Duodenal mucosa (tissue), 2 donors: ENCODE measurements around the gene CACNA1S.

Experiments used
- H3K27ac ChIP-seq: one replicate; pipeline ENCODE4 v1.7.0; 2013; ENCODE audit warnings: low read depth, low read length
- H3K27me3 ChIP-seq, 2 donors: one replicate each; pipeline ENCODE4 v1.7.0; 2013; ENCODE audit warnings: low read length in 2 of 2, control low read depth in 1 of 2; ENCODE audit not compliant: insufficient read depth in 2 of 2, control insufficient read depth in 1 of 2
- H3K36me3 ChIP-seq, 2 donors: one replicate each; pipeline ENCODE4 v1.7.0; 2013; ENCODE audit warnings: low read length in 2 of 2, control low read depth in 1 of 2; ENCODE audit not compliant: insufficient read depth in 2 of 2, control insufficient read depth in 1 of 2
- H3K4me1 ChIP-seq, 2 donors: one replicate each; pipeline ENCODE4 v1.7.0; 2013; ENCODE audit warnings: low read length in 2 of 2, control low read depth in 1 of 2; ENCODE audit not compliant: insufficient read depth in 2 of 2, control insufficient read depth in 1 of 2
- H3K4me3 ChIP-seq, 2 donors: one replicate each; pipeline ENCODE4 v1.7.0; 2013; ENCODE audit warnings: low read length in 2 of 2, low read depth in 1 of 2
- H3K9ac ChIP-seq, 2 donors: one replicate each; pipeline ENCODE4 v1.7.0; 2013; ENCODE audit warnings: low read length in 2 of 2, low read depth in 1 of 2
- H3K9me3 ChIP-seq, 2 donors: one replicate each; pipeline ENCODE4 v1.7.0; 2013; ENCODE audit warnings: low read length in 2 of 2, control low read depth in 1 of 2; ENCODE audit not compliant: control insufficient read depth in 1 of 2

Gene CACNA1S

DNA sequence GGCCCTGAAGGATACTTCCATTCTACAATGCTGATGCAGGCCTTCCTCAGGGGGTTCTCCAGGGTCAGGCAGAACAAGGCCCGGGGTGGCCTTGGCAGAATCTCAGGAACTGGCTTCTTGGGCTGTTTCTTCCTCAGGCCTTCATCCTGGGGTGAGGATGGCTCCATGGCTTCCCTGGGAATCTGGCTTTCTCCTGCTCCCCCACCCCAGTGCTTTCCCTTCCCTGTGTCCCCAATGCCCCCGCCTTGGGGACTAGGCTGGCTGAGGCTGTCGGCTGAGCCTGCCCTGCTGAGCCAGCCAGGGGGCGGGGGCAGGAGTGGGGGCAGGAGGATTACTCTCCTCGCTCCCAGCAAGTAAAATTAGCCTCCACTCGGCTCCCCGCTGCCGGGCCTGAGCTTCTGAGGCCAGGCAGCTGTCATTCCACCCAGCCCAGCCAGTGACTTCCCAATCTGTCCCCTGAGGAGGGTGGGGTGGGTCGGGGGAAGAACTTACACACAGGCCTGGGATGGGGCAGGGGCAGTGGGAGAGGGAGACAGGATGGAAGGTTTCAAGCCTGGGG, at the start of gene CACNA1S:
CACNA1S (minus strand) TSS at position 254 of the 559 bp plus-strand sequence; CDS start at position 167, 87 bp downstream.
- Histone ChIP-seq H3K27ac (no peak within 1 kb of the TSS), H3K9ac (no peak within 1 kb of the TSS), H3K27me3 (peaks cover 0 to 5% of the 10 kb centered on the region in 2 donors), H3K9me3 (no peaks in the 10 kb centered on the region), H3K36me3 (no peaks in the 10 kb centered on the region), H3K4me3 (no peak within 1 kb of the TSS), H3K4me1 (peaks cover 0 to 10% of the 10 kb centered on the region in 2 donors)

DNA sequence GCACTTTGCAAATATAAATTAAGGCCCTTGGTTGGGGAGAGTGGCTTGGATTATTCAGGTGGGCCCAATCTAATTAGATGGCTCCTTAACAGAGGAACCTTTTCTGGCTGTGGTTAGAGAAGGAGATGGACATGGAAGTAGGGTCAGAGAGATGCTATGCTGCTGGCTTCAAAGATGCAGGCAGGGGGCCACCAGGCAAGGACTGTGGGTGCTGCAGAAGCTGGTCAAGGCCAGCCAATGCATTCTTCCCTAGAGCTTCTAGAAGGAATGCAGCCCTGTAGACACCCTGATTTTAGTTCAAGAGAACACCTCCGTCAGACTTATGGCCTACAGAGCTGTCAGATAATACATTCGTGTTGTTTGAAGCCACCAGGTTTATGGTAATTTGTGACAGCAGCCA, 45.7 kb upstream of the CACNA1S start:
- Histone ChIP-seq H3K27me3 (no peaks in the 10 kb centered on the region), H3K9ac (no peak overlapping the region), H3K9me3 (no peaks in the 10 kb centered on the region), H3K4me3 (no peak overlapping the region), H3K27ac (no peak overlapping the region), H3K4me1 (peaks cover 11 to 13% of the 10 kb centered on the region in 2 donors), H3K36me3 (no peaks in the 10 kb centered on the region)

DNA sequence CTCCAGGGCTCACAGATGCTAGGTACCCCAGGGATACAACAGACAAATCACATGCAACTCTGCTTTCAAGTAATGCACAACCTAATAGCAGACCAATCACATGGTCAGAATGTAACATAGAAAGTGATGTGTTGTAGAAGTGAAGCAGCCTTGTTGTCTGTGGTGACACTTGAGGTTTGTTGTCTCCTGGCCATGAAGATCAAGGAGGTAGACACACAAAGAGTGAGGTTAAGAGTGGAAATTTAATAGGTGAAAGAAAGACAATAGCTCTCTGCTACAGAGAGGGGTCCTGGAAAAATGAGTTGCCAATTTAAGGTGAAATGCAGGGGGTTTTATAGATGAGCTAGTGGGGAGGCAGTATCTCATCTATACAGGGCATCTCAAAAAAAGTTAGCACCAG, 44.6 kb upstream of the CACNA1S start:
- H3K4me3 ChIP-seq: no peak overlapping the region
- H3K27ac ChIP-seq: no peak overlapping the region
- no peaks in the 10 kb centered on the region for H3K9me3 ChIP-seq
- no peaks in the 10 kb centered on the region for H3K36me3 ChIP-seq
- no peak overlapping the region for H3K9ac ChIP-seq
- peaks cover 11 to 13% of the 10 kb centered on the region in 2 donors for H3K4me1 ChIP-seq
- H3K27me3 ChIP-seq: no peaks in the 10 kb centered on the region

DNA sequence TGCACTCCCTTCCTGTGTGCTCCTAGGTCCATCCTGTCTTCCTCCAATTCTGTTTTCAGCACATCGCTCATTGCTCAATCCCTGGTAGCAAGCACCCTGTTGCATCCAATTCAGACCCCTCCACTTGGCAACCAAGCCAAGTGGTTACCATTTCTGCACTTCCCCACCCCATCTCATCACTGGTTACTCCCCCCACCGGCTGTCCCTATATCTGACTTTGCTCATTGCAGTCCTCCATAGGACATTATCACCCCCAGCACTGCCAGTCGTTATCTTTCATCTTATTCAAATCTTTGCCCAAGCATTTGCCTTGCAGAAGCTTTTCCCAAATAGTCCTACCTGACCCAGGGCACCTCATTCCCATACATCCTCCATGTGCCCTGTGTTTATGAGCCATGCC, 44.1 kb upstream of the CACNA1S start:
- Histone ChIP-seq H3K4me1 (peaks cover 11 to 13% of the 10 kb centered on the region in 2 donors), H3K27me3 (no peaks in the 10 kb centered on the region), H3K9me3 (no peaks in the 10 kb centered on the region), H3K36me3 (no peaks in the 10 kb centered on the region), H3K9ac (no peak overlapping the region), H3K27ac (no peak overlapping the region), H3K4me3 (no peak overlapping the region)

DNA sequence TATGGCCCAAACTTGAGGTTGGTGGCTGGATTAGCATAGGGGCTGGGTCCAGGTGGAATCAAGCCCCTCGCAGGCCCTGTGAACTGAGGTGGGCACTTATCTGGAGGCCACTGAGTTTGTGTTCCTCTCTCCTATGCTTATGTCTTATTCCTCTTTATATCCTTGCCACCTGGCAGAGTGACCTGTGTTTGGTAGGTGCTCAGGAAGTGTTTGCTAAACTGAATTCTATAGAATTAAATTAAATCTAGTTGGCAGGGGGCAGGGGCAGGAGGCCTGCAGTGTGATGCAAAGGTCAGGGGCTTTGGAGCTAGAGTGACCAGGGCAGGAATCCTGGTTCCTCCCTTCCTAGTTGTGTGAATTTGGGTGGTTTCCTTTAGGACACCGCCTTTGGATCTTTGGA, 43.1 kb upstream of the CACNA1S start:
- no peaks in the 10 kb centered on the region for H3K9me3 ChIP-seq
- no peak overlapping the region for H3K9ac ChIP-seq
- peaks cover 0 to 4% of the 10 kb centered on the region in 2 donors for H3K36me3 ChIP-seq
- H3K27ac ChIP-seq: no peak overlapping the region
- no peak overlapping the region for H3K4me3 ChIP-seq
- no peaks in the 10 kb centered on the region for H3K27me3 ChIP-seq
- peaks cover 13 to 17% of the 10 kb centered on the region in 2 donors for H3K4me1 ChIP-seq

DNA sequence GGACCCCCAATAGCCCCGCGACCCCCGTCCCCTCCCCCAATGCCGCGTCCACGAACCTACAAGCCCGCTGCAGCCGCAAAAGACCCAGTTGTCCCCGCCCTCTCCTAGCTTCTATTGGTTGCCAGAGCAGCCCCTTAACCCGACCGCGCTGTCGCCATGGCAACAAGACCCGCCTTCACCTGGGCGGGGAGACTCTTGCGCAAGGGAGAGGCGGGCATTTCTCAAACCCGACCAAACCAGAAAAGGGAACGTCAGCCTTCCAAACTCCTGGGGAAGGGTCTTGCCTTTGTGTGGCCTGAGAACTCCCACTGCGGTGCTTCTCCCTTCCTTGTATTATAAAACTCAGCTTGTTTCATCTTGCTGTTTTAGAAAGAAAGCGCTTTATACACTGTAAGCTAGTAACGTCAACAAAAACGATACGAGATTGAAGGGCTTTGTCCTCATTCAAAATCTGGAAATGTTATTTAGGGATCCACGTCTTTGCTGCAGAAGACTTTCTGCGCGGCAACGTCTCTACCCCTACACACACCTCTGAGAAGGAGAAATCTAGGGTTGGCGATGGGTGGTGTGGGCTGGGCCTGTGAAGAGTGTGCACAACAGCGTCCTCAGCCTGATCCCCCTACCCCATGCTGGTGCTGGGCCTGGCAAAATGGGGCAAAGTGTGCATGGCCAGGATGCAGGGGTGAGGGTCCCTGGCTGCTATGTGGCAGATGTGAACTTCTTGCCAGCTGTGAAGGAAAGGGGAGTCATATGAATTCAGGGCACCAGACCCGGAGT, 42.4 kb upstream of the CACNA1S start, which contains the start of gene TMEM9:
TMEM9 (minus strand) TSS at position 86 of the 777 bp plus-strand sequence. CDS start 551 bp downstream, outside the sequence.
- H3K36me3 ChIP-seq: peaks cover 0 to 9% of the 10 kb centered on the region in 2 donors
- peaks cover 13 to 17% of the 10 kb centered on the region in 2 donors for H3K4me1 ChIP-seq
- no peak within 1 kb of the TSS for H3K27ac ChIP-seq
- peak within 1 kb of the TSS; percentile 54 to 70 for H3K9ac ChIP-seq
- peak within 1 kb of the TSS; percentile 83 for H3K4me3 ChIP-seq
- no peaks in the 10 kb centered on the region for H3K27me3 ChIP-seq
- H3K9me3 ChIP-seq: no peaks in the 10 kb centered on the region

DNA sequence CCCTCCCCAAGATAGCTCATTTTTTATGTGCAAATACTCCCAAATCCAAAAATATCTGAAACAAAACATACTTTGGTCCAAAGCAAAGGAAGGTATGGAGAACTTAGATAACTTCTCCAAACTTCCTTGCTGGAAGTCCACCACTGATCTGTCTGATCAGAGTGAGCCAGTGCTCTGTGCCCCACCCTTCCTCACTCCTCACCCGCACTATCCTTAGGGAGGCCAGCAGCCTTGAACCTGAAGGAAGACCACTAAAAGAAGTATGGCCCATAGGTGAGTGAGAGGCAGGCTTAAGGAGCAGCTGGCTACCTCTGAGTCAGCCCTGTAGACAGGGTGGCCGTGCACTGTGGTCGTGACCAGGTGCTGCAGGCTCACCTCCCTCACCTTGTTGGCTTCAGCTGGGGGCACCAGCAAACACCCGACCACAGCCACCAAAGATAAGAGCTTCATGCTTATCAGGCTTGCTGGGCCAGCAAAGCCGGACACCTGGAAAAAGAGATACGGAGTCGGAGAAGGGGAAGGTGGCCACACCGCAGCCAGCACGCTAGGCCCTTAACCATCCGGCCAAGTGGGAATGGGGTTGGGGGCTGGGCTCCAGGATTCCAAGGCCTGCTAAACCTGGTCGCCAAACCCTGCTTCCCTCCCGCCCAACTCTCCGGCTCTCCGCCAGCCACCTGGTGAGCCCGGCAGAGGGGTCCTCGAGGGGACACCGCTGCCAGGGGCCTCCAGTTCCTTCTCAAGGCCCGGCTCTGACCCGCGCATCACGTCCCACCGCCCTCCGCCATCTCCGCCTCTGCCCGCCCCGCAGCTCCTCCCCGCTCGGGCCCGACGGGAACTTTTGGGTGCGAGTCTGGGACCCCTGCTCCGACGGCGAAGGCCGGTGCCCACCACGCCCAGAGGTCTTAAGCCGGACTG, 41.5 kb upstream of the CACNA1S start:
- Histone ChIP-seq H3K4me1 (peaks cover 13 to 17% of the 10 kb centered on the region in 2 donors), H3K27me3 (no peaks in the 10 kb centered on the region), H3K36me3 (peaks cover 0 to 11% of the 10 kb centered on the region in 2 donors), H3K4me3 (peak overlapping the region; percentile 83), H3K9ac (peak overlapping the region; percentile 54 to 70), H3K27ac (no peak overlapping the region), H3K9me3 (no peaks in the 10 kb centered on the region)

DNA sequence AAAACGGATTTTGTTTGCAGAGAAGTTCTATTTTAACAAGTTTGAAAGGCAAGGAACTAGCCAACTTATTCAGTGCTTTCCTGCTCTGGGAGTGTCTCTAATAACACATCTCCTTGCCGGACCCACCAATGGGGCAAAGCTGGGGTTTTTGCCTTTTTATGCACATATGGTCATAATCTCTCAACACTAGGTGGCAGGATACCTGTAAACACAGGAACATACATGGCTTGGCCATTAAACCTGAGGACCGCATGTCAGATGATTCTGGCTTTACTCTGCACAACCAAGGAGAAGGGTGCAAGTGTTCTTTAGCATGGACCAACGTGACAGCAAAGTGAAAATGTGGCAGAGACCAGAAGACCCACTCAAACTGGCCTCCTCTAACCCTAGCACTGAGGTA, 37.2 kb upstream of the CACNA1S start:
- Histone ChIP-seq H3K9ac (no peak overlapping the region), H3K27me3 (no peaks in the 10 kb centered on the region), H3K4me1 (peaks cover 8 to 13% of the 10 kb centered on the region in 2 donors), H3K4me3 (no peak overlapping the region), H3K27ac (no peak overlapping the region), H3K36me3 (peaks cover 6 to 37% of the 10 kb centered on the region in 2 donors), H3K9me3 (no peaks in the 10 kb centered on the region)

DNA sequence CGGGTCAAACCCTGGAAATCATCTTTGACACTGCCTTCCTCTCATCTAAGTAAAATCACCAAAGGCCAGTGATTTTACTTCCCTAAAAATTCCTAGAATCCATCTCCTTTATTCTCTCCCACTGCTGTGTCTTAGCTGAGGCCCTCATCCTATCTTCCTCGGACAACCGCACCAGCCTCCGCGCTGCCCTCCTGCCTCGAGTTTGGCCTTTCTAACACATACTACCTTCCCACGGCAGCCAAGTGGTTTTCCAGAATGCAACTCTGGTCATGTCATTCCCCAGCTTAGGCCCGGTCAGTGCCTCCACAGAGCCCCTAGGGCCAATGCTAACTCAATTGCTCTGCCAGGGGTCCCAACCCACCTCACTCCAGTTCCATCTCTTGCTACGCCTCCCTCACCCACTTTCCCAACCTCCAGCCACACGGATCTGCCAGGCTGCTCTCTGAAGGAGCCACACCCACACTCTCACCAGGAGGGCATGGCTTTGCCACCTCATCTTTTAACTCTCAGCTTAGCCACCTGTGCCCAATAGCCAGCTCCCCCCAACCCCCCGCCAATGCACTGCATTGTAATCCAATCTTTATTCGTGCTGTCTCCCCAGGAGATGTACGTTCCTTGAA, 35.3 kb upstream of the CACNA1S start:
- Histone ChIP-seq H3K4me1 (peaks cover 0 to 6% of the 10 kb centered on the region in 2 donors), H3K36me3 (peaks cover 10 to 56% of the 10 kb centered on the region in 2 donors), H3K27me3 (no peaks in the 10 kb centered on the region), H3K27ac (no peak overlapping the region), H3K9me3 (no peaks in the 10 kb centered on the region), H3K9ac (no peak overlapping the region), H3K4me3 (no peak overlapping the region)
